Choroid plexus epithelial cell (primary cell): Measurements from ENCODE around the gene TLNRD1.

Experiments used
- DNase-seq: peaks from one replicate; pipeline ENCODE4 v3.0.0-alpha.2; 2010; ENCODE audit warnings: low read depth
- H3K4me3 ChIP-seq: 2 replicates; pipeline ENCODE4 v1.5.1; 2011; ENCODE audit warnings: low read depth, mild to moderate bottlenecking, control low read depth, low read length, moderate library complexity
- TF ChIP-seq, protein P1 (sequence below): conservative IDR thresholded peaks from 2 replicates; pipeline ENCODE4 v1.5.1; 2011; ENCODE audit warnings: low read depth, mild to moderate bottlenecking, control low read depth, inconsistent platforms, low read length, moderate library complexity

Gene TLNRD1

DNA sequence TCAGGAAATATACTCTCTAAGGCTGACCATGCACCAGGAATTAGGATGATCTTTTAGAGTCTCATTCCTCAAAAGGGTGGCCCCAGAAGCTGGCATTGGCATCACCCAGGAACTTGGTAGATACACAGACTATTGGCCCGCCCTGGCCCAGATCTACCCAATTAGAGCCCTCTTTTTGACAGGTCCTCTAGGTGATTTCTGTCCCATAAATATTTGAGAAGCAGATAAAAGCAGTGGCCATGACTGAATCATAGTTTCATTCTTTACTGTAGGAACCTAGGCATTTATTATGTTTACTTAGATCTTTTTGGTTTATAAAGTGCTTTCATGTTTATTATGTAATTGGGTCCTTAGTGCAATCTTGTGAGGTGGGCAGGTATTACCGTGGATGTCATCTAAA, 7.6 kb downstream of the TLNRD1 start:
- TF ChIP-seq, protein P1, sequence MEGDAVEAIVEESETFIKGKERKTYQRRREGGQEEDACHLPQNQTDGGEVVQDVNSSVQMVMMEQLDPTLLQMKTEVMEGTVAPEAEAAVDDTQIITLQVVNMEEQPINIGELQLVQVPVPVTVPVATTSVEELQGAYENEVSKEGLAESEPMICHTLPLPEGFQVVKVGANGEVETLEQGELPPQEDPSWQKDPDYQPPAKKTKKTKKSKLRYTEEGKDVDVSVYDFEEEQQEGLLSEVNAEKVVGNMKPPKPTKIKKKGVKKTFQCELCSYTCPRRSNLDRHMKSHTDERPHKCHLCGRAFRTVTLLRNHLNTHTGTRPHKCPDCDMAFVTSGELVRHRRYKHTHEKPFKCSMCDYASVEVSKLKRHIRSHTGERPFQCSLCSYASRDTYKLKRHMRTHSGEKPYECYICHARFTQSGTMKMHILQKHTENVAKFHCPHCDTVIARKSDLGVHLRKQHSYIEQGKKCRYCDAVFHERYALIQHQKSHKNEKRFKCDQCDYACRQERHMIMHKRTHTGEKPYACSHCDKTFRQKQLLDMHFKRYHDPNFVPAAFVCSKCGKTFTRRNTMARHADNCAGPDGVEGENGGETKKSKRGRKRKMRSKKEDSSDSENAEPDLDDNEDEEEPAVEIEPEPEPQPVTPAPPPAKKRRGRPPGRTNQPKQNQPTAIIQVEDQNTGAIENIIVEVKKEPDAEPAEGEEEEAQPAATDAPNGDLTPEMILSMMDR = no peak
- DNase-seq = no peak
- no peak overlapping the region for H3K4me3 ChIP-seq

DNA sequence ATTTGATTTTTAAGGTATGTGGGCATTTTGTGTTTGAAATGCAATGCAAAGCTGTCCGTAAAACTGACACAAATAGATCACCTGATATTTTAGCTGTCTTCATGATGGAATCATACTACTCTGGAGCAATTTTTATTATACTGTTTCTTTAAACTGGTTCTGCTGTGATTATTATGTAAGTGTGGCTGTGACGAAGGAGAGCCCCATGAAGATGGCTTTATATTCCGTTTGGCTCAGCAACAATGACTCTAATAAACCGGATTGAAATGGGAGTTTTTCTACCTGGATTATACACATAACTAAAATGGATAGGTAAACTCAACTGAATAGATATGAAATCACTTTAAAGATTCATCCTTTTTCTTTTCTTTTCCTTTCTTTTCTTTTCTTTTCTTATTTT, 9.4 kb downstream of the TLNRD1 start:
- no peak for DNase-seq
- no peak overlapping the region for H3K4me3 ChIP-seq
- TF ChIP-seq, protein P1 = no peak

DNA sequence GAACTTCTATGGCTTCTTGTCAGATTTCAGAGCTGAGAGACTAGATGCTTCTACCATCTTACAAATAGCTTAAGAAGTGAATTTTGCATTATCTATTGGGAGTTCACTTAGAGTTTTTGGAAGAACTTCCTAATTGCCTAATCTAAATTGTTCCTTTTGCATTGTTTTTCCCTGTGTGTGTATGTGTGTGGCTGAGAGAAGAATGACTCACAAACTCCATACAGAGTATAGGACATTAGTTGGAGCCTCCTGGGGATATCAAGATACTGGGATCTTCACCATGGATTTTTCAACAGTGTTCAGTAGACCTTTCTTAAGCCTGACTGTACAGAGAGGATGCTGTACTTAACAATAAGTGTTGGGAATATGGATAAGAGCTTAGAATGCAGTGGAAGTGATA, 10.9 kb downstream of the TLNRD1 start:
- DNase-seq = no peak
- no peak overlapping the region for H3K4me3 ChIP-seq
- TF ChIP-seq, protein P1 = no peak

DNA sequence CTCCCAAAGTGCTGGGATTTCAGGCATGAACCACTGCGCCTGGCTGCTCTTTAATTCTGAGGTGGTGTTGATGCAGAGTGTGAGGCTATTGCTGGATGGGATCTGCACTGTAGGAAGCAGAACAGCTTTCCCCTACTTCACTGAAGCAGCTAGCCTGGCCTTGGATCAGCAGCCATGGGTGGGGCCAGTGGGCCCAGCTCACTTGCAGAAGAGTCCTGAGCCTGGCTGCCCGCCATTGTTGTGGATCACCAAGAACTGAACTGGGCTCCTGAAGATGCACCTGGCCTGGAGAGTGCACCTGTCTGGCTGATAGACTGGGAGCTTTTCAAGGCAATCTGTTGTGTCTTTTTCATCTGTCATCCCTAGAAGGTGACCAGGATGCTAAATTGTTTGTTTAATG, 11.9 kb downstream of the TLNRD1 start:
- DNase-seq = no peak
- H3K4me3 ChIP-seq = no peak overlapping the region
- TF ChIP-seq, protein P1 = no peak

DNA sequence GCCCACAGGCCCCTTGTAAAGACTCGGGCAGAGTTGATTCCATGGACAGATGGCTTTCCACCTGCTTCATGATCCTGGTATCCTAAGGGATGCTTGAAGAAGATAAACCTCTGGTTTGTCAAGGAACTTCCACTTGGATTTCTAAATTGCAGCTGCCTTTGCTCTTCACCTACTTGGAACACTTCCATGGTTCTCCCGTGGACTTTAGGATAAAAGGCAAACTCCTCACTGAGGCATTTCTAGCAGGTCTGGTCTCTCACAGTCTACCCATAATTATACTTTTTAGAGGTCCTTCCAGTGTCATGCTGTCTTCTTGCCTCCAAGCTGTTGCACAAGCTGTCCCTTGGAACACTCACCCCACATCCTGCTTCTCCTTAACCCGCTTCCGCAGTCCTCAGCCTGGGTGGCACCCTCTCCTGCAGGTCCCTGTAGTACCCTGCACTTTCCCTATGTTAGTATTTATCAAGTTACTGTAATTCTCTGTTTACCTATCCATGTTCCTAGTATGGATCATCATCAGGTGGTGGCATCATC, 12.7 kb downstream of the TLNRD1 start:
- TF ChIP-seq, protein P1 = no peak
- no peak overlapping the region for H3K4me3 ChIP-seq
- DNase-seq = no peak

DNA sequence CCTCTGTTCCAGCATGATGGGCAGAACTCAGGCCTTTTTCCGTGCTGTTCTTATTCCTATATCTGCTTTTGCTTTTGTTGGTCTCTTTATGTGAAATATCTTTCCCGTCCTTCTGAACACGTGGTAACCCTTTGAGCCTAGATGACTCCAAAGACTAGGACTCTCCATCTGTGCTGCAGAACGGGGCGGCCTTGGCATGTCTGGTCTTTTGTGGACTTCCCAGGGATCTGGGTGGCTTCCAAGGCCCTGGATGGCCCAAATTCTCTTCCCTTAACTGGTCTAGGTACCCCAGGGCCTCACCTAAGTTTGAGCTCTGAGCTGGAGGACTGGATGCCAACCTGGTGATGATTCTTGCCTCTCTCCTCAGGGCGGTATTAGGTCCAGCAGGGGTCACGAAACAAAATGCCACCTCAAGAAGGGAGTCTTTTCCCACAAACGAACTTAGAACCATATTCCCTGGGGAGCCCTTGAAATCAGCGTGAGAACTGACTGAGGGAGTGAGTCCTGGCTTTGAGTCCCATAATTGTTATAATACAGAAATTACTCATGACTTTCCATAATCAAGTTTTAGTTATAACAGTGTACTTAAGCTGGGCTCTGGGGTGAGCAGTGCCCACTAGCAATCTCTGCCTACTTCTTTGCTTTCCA, 13.8 kb downstream of the TLNRD1 start:
- TF ChIP-seq, protein P1 = no peak
- H3K4me3 ChIP-seq = no peak overlapping the region
- no peak for DNase-seq

DNA sequence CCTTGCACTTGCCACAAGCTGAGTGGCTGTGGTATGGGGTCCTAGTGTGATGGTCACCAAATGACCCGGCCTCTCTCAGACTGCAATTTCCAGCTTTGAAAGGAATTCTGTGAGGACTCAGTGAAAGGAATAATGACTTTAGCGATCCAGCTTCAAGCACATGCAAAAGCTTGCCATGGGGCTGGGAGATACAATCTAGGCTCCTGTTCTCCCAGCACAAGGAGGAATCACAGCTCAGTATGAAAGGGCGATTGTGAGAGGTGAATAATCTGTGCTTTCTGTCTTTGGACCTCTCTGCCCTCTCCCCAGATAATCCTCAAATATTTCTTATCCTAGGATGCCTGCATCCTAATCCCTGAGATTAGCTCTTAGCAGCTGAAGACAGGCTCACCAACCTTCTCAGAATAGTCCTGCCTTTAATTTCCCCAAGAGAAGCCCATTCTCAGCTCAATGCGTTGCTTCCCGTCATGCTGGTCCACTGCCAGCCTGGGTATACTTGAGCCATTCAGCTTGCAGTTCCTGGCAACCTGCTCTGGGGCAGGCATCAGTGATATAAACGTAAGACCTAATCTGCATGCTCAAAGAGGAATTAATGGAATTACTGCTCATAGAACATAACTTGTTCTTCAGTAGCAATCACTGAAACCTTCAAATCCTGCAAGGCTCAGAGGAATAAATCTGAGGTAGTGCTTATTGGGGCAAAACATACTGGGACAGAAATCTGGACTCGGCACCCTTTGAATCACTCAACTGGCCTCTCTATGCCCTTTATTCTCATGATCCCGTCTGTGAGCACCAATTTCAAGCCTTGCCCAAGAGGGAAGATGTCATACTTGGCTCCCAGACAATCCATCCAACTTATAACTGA, 15.1 kb downstream of the TLNRD1 start:
- DNase-seq = peak; percentile 6
- no peak overlapping the region for H3K4me3 ChIP-seq
- TF ChIP-seq, protein P1 = no peak
